Islet of Langerhans (tissue), 1 donor: Measurements from ENCODE around the gene PKD2L2.
"Not testable (repeated sequence)": the region's sequence is repeated elsewhere in the genome, so short reads cannot be mapped to it uniquely, and the experiment has no call there.

Experiments
- FAIRE-seq: peaks from one replicate; lab custom pipeline; 2011; peaks lifted over from hg19 to GRCh38; lab: Jason Lieb, UNC

PKD2L2 gene

GRCh38 chr5:137888466-137888862, 793 bp upstream of the PKD2L2 start:
- FAIRE-seq: no peak

GRCh38 chr5:137890845-137891244, 1.6 kb downstream of the PKD2L2 start:
- peak; percentile 30 for FAIRE-seq

GRCh38 chr5:137891849-137892248, 2.6 kb downstream of the PKD2L2 start:
- no peak for FAIRE-seq

- no peak for FAIRE-seq
Observed at GRCh38 chr5:137894586-137894985, 5.3 kb downstream of the PKD2L2 start.

GRCh38 chr5:137896560-137896959, 7.3 kb downstream of the PKD2L2 start:
- no peak for FAIRE-seq

GRCh38 chr5:137899493-137899892, 10.2 kb downstream of the PKD2L2 start:
- FAIRE-seq: no peak

GRCh38 chr5:137901011-137901817, 12.0 kb downstream of the PKD2L2 start:
- no peak for FAIRE-seq

- FAIRE-seq: no peak
Observed at GRCh38 chr5:137902408-137903133, 13.3 kb downstream of the PKD2L2 start.

- no peak for FAIRE-seq
Observed at GRCh38 chr5:137914758-137915157, 25.5 kb downstream of the PKD2L2 start.

GRCh38 chr5:137916923-137917322, 27.7 kb downstream of the PKD2L2 start:
- FAIRE-seq: no peak

- no peak for FAIRE-seq
Observed at GRCh38 chr5:137921931-137922330, 32.7 kb downstream of the PKD2L2 start.

GRCh38 chr5:137923856-137924255, 34.6 kb downstream of the PKD2L2 start:
- FAIRE-seq: no peak

- no peak for FAIRE-seq
Observed at GRCh38 chr5:137932800-137933199, 43.5 kb downstream of the PKD2L2 start.

- no peak for FAIRE-seq
Observed at GRCh38 chr5:137933491-137933911, 44.2 kb downstream of the PKD2L2 start.

- no peak for FAIRE-seq
Observed at GRCh38 chr5:137935190-137935589, 45.9 kb downstream of the PKD2L2 start.

GRCh38 chr5:137935694-137936093, 46.4 kb downstream of the PKD2L2 start:
- FAIRE-seq: no peak

GRCh38 chr5:137937994-137938750, 48.9 kb downstream of the PKD2L2 start:
- FAIRE-seq: no peak

- no peak for FAIRE-seq
Observed at GRCh38 chr5:137938751-137939143, 49.5 kb downstream of the PKD2L2 start.

GRCh38 chr5:137939331-137939730, 50.1 kb downstream of the PKD2L2 start:
- FAIRE-seq: no peak

GRCh38 chr5:137944280-137944679, 55.0 kb downstream of the PKD2L2 start:
- FAIRE-seq: not testable (repeated sequence)

GRCh38 chr5:137945825-137946224, 56.6 kb downstream of the PKD2L2 start:
- FAIRE-seq: peak; percentile 74

- FAIRE-seq: no peak
Observed at GRCh38 chr5:137954131-137954879, 65.0 kb downstream of the PKD2L2 start.
